HL-60/S4 treated with phorbol 12-myristate 13-acetate at 8.2 ng/mL for 4 days and 3 days (cell line): ENCODE measurements around the gene MED26.

Experiments used
- in situ Hi-C: fragments of 300-500 bp; cut with MboI; formaldehyde crosslinking; loops from 2 replicates; pipeline ENCODE4 v1.15.0; 2022; ENCODE audit warnings: low sequenced_read_pairs

MED26 gene

GRCh38 chr19:16618248-16618647, 9.8 kb downstream of the MED26 start:
- in situ Hi-C loops: no loop called here

GRCh38 chr19:16615808-16616207, 12.2 kb downstream of the MED26 start:
- in situ Hi-C loops: no loop called here

GRCh38 chr19:16614941-16615340, 13.1 kb downstream of the MED26 start:
- in situ Hi-C loops: no loop called here

- in situ Hi-C loops: no loop called here
These were observed 14.2 kb downstream of the MED26 start for GRCh38 chr19:16613841-16614240.

- in situ Hi-C loops: no loop called here
These were observed 15.4 kb downstream of the MED26 start for GRCh38 chr19:16612636-16613035.

GRCh38 chr19:16611121-16611520, 16.9 kb downstream of the MED26 start:
- in situ Hi-C loops: no loop called here

GRCh38 chr19:16609511-16610200, 18.3 kb downstream of the MED26 start:
- in situ Hi-C loops: no loop called here

- in situ Hi-C loops: no loop called here
These were observed 19.7 kb downstream of the MED26 start for GRCh38 chr19:16608290-16608739.

- in situ Hi-C loops: no loop called here
These were observed 20.2 kb downstream of the MED26 start for GRCh38 chr19:16607819-16608218.

GRCh38 chr19:16605553-16605994, 22.4 kb downstream of the MED26 start:
- in situ Hi-C loops: no loop called here

- in situ Hi-C loops: no loop called here
These were observed 22.9 kb downstream of the MED26 start for GRCh38 chr19:16605115-16605514.

GRCh38 chr19:16604615-16605014, 23.4 kb downstream of the MED26 start:
- in situ Hi-C loops: no loop called here

- in situ Hi-C loops: no loop called here
These were observed 24.9 kb downstream of the MED26 start for GRCh38 chr19:16603090-16603489.

- in situ Hi-C loops: no loop called here
These were observed 26.5 kb downstream of the MED26 start for GRCh38 chr19:16601378-16602052.

GRCh38 chr19:16600824-16601223, 27.2 kb downstream of the MED26 start:
- in situ Hi-C loops: no loop called here

- in situ Hi-C loops: no loop called here
These were observed 28.2 kb downstream of the MED26 start for GRCh38 chr19:16599655-16600346.

- in situ Hi-C loops: no loop called here
These were observed 29.2 kb downstream of the MED26 start for GRCh38 chr19:16598848-16599247.

- in situ Hi-C loops: no loop called here
These were observed 31.6 kb downstream of the MED26 start for GRCh38 chr19:16596399-16596798.

- in situ Hi-C loops: no loop called here
These were observed 32.9 kb downstream of the MED26 start for GRCh38 chr19:16595097-16595496.

GRCh38 chr19:16594681-16595091, 33.3 kb downstream of the MED26 start:
- in situ Hi-C loops: no loop called here

- in situ Hi-C loops: no loop called here
These were observed 33.8 kb downstream of the MED26 start for GRCh38 chr19:16594131-16594586.

- in situ Hi-C loops: no loop called here
These were observed 34.8 kb downstream of the MED26 start for GRCh38 chr19:16593181-16593580.
